Pulmonary artery endothelial cell (primary cell): Measurements from ENCODE around the gene TRPM4. TPM values are rescaled to one million over a fixed set of nuclear protein-coding genes. Genes with fewer than 3 reads are reported as not detected.
"Not testable (repeated sequence)": the region's sequence is repeated elsewhere in the genome, so short reads cannot be mapped to it uniquely, and the experiment has no call there.

Experiments used
- DNase-seq: peaks from one replicate; pipeline ENCODE4 v3.0.0-alpha.2; 2011; ENCODE audit warnings: low read depth, low spot score
- total RNA-seq: library from RNA; depleted of rRNA; stranded (reverse); fragments of >200 nt; gene quantifications from 2 replicates; pipeline ENCODE4 v1.2.3, GENCODE V29; 2014

TRPM4 gene
- total RNA-seq, 1 donor from 2014 or later: 14.4 TPM

GRCh38 chr19:49224441-49224840 is 66.8 kb downstream of the TRPM4 start:
- not testable (repeated sequence) for DNase-seq

GRCh38 chr19:49224879-49225278 is 67.3 kb downstream of the TRPM4 start:
- peak; percentile 40 for DNase-seq

- no peak for DNase-seq
These were observed 71.8 kb downstream of the TRPM4 start for GRCh38 chr19:49229416-49229815.

- DNase-seq: no peak
These were observed 73.8 kb downstream of the TRPM4 start for GRCh38 chr19:49231389-49231788.

- no peak for DNase-seq
These were observed 74.2 kb downstream of the TRPM4 start for GRCh38 chr19:49231804-49232203.

- DNase-seq: no peak
These were observed 75.6 kb downstream of the TRPM4 start for GRCh38 chr19:49233163-49233562.

GRCh38 chr19:49241769-49242168 is 84.2 kb downstream of the TRPM4 start:
- DNase-seq: no peak

- DNase-seq: no peak
These were observed 85.5 kb downstream of the TRPM4 start for GRCh38 chr19:49243129-49243528.

GRCh38 chr19:49243726-49244125 is 86.1 kb downstream of the TRPM4 start:
- no peak for DNase-seq

GRCh38 chr19:49244256-49244655 is 86.7 kb downstream of the TRPM4 start:
- DNase-seq: no peak

GRCh38 chr19:49247676-49248075 is 90.1 kb downstream of the TRPM4 start:
- DNase-seq: no peak

GRCh38 chr19:49249933-49250332 is 92.3 kb downstream of the TRPM4 start:
- DNase-seq: no peak

GRCh38 chr19:49255674-49256073 is 98.1 kb downstream of the TRPM4 start:
- DNase-seq: no peak

GRCh38 chr19:49256691-49257090 is 99.1 kb downstream of the TRPM4 start:
- peak; percentile 32 for DNase-seq

Other genes with a start within 250 kb of the TRPM4 start
- not detected in 2 replicates for gene DHDH, start 224.1 kb upstream of the TRPM4 start, total RNA-seq
- gene BAX, start 202.9 kb upstream of the TRPM4 start, total RNA-seq: 120 and 130 TPM in 2 replicates
- 963 and 1,316 TPM in 2 replicates for gene FTL, start 192.5 kb upstream of the TRPM4 start, total RNA-seq
- gene GYS1, start 164.5 kb upstream of the TRPM4 start, total RNA-seq: 30.3 and 31.4 TPM in 2 replicates
- gene RUVBL2, start 163.9 kb upstream of the TRPM4 start, total RNA-seq: 376 and 391 TPM in 2 replicates
- 0.26 TPM in 1 of 2 replicates, not detected in the other for gene LHB, start 140.7 kb upstream of the TRPM4 start, total RNA-seq
- not detected in 2 replicates for gene CGB3, start 133.5 kb upstream of the TRPM4 start, total RNA-seq
- gene CGB2, start 125.9 kb upstream of the TRPM4 start, total RNA-seq: not detected in 2 replicates
- gene CGB1, start 120.9 kb upstream of the TRPM4 start, total RNA-seq: not detected in 2 replicates
- gene CGB5, start 113.9 kb upstream of the TRPM4 start, total RNA-seq: not detected in 2 replicates
- not detected in 2 replicates for gene CGB8, start 108.7 kb upstream of the TRPM4 start, total RNA-seq
- gene CGB7, start 100.0 kb upstream of the TRPM4 start, total RNA-seq: 0.33 TPM in 1 of 2 replicates, not detected in the other
- not detected in 2 replicates for gene NTF4, start 93.0 kb upstream of the TRPM4 start, total RNA-seq
- gene KCNA7, start 85.1 kb upstream of the TRPM4 start, total RNA-seq: not detected in 2 replicates
- gene SNRNP70, start 72.3 kb upstream of the TRPM4 start, total RNA-seq: 199 and 280 TPM in 2 replicates
- 1.4 and 2.3 TPM in 2 replicates for gene LIN7B, start 43.4 kb upstream of the TRPM4 start, total RNA-seq
- gene C19orf73, start 38.6 kb upstream of the TRPM4 start, total RNA-seq: 0.73 and 1.2 TPM in 2 replicates
- 0.95 and 3.0 TPM in 2 replicates for gene PPFIA3, start 38.2 kb upstream of the TRPM4 start, total RNA-seq
- gene HRC, start 2.4 kb upstream of the TRPM4 start, total RNA-seq: not detected in 2 replicates
- 0.07 and 0.13 TPM in 2 replicates for gene SLC6A16, start 167.4 kb downstream of the TRPM4 start, total RNA-seq
- gene CD37, start 177.6 kb downstream of the TRPM4 start, total RNA-seq: not detected in 2 replicates
- gene TEAD2, start 204.6 kb downstream of the TRPM4 start, total RNA-seq: 46.0 and 46.5 TPM in 2 replicates
- gene DKKL1, start 206.1 kb downstream of the TRPM4 start, total RNA-seq: 0.14 TPM in 1 of 2 replicates, not detected in the other
- not detected in 2 replicates for gene KASH5, start 230.5 kb downstream of the TRPM4 start, total RNA-seq